COR-L47 (cell line): ENCODE measurements around the gene FCER2.

Experiments
- DNase-seq: peaks from one replicate; lab custom pipeline; 2025; lab: John Stamatoyannopoulos, UW

Gene FCER2

GRCh38 chr19:7732045-7732444 is 30.1 kb upstream of the FCER2 start, which contains the start of gene CLEC4G:
Gene CLEC4G (minus strand): TSS chr19:7732110. CDS start chr19:7732102, 8 bp downstream.
- DNase-seq: no peak

GRCh38 chr19:7731615-7732014 is 29.7 kb upstream of the FCER2 start:
- no peak for DNase-seq

- DNase-seq: no peak
Measured at GRCh38 chr19:7731218-7731595, 29.3 kb upstream of the FCER2 start.

GRCh38 chr19:7730286-7731217 is 28.6 kb upstream of the FCER2 start:
- DNase-seq: no peak

GRCh38 chr19:7729831-7730285 is 27.9 kb upstream of the FCER2 start:
- DNase-seq: peak; percentile 13

- DNase-seq: no peak
Measured at GRCh38 chr19:7729211-7729610, 27.3 kb upstream of the FCER2 start.

- DNase-seq: no peak
Measured at GRCh38 chr19:7725791-7726190, 23.9 kb upstream of the FCER2 start.

GRCh38 chr19:7722231-7722651 is 20.3 kb upstream of the FCER2 start:
- no peak for DNase-seq

GRCh38 chr19:7720351-7720750 is 18.4 kb upstream of the FCER2 start:
- no peak for DNase-seq

GRCh38 chr19:7718668-7719067 is 16.7 kb upstream of the FCER2 start:
- DNase-seq: no peak

GRCh38 chr19:7716762-7717161 is 14.8 kb upstream of the FCER2 start:
- no peak for DNase-seq

- no peak for DNase-seq
Measured at GRCh38 chr19:7715671-7716070, 13.7 kb upstream of the FCER2 start.

GRCh38 chr19:7710616-7711015 is 8.7 kb upstream of the FCER2 start:
- no peak for DNase-seq

- no peak for DNase-seq
Measured at GRCh38 chr19:7709932-7710460, 8.1 kb upstream of the FCER2 start.

- no peak for DNase-seq
Measured at GRCh38 chr19:7706955-7707456, 5.1 kb upstream of the FCER2 start.

GRCh38 chr19:7706188-7706954 is 4.4 kb upstream of the FCER2 start:
- DNase-seq: no peak

- no peak for DNase-seq
Measured at GRCh38 chr19:7705387-7706187, 3.7 kb upstream of the FCER2 start.

GRCh38 chr19:7704280-7705060 is 2.5 kb upstream of the FCER2 start:
- no peak for DNase-seq

- no peak for DNase-seq
Measured at GRCh38 chr19:7703332-7703731, 1.4 kb upstream of the FCER2 start.

GRCh38 chr19:7701049-7701653 is 780 bp downstream of the FCER2 start:
- DNase-seq: no peak
